ENCODE data around the gene HYAL3.

- TF ChIP-seq CTCF (IDR thresholded peaks at IDR 0.05) (no peak), POLR2A (IDR thresholded peaks at IDR 0.05) (no peak)
These were observed 22.8 kb upstream of the HYAL3 start for GRCh38 chr3:50322115-50322385.
